Measurements from ENCODE around the gene KRTAP9-1. TPM values are rescaled to one million over a fixed set of nuclear protein-coding genes. Genes with fewer than 3 reads are reported as not detected.
"Not testable (repeated sequence)": the region's sequence is repeated elsewhere in the genome, so short reads cannot be mapped to it uniquely, and the experiment has no call there.

The KRTAP9-1 gene
- total RNA-seq, 4 donors from 2014 or later: not detected

- no peak overlapping the region for H3K4me3 ChIP-seq
- intact Hi-C loops (cut with DNase I; ENCODE audit: low total_unique reads): no loop called here
- TF ChIP-seq POLR2A (IDR thresholded peaks at IDR 0.05) (no peak), CTCF (IDR thresholded peaks at IDR 0.05) (no peak)
- H3K27me3 ChIP-seq: no peaks in the 10 kb centered on the region
- H3K4me1 ChIP-seq: no peaks in the 10 kb centered on the region
- no peaks in the 10 kb centered on the region for H3K36me3 ChIP-seq
- H3K27ac ChIP-seq: no peak overlapping the region
- no peaks in the 10 kb centered on the region for H3K9me3 ChIP-seq
- no peak for DNase-seq
These were observed 42.0 kb upstream of the KRTAP9-1 start for GRCh38 chr17:41147531-41148204.

GRCh38 chr17:41148971-41149651, 40.6 kb upstream of the KRTAP9-1 start:
- H3K36me3 ChIP-seq; H3K4me3 ChIP-seq; H3K27me3 ChIP-seq; DNase-seq; H3K9me3 ChIP-seq; H3K27ac ChIP-seq; intact Hi-C loops (cut with DNase I; ENCODE audit: low total_unique reads); H3K4me1 ChIP-seq: not testable (repeated sequence)

- Histone ChIP-seq H3K27me3 (no peaks in the 10 kb centered on the region), H3K9me3 (no peaks in the 10 kb centered on the region), H3K36me3 (no peaks in the 10 kb centered on the region), H3K4me3 (no peak within 1 kb of the TSS), H3K27ac (no peak within 1 kb of the TSS), H3K4me1 (no peaks in the 10 kb centered on the region)
- no peak for TF ChIP-seq POLR2A (IDR thresholded peaks at IDR 0.05)
- no peak for TF ChIP-seq CTCF (IDR thresholded peaks at IDR 0.05)
- intact Hi-C loops (cut with DNase I; ENCODE audit: low total_unique reads): no loop called here
- DNase-seq: no peak
These were observed 40.1 kb upstream of the KRTAP9-1 start, which contains the start of gene KRTAP4-5 for GRCh38 chr17:41149652-41149985. Gene KRTAP4-5 (minus strand): TSS chr17:41149825. CDS start chr17:41149767, 58 bp downstream.

GRCh38 chr17:41150026-41150425, 39.7 kb upstream of the KRTAP9-1 start:
- H3K27ac ChIP-seq: no peak overlapping the region
- H3K4me3 ChIP-seq: no peak overlapping the region
- TF ChIP-seq CTCF (IDR thresholded peaks at IDR 0.05) (no peak), POLR2A (IDR thresholded peaks at IDR 0.05) (no peak)
- intact Hi-C loops (cut with DNase I; ENCODE audit: low total_unique reads): no loop called here
- DNase-seq: no peak
- no peaks in the 10 kb centered on the region for H3K4me1 ChIP-seq
- H3K27me3 ChIP-seq: no peaks in the 10 kb centered on the region
- no peaks in the 10 kb centered on the region for H3K9me3 ChIP-seq
- no peaks in the 10 kb centered on the region for H3K36me3 ChIP-seq

GRCh38 chr17:41151525-41151924, 38.2 kb upstream of the KRTAP9-1 start:
- no peak for TF ChIP-seq CTCF (IDR thresholded peaks at IDR 0.05)
- no peak for TF ChIP-seq POLR2A (IDR thresholded peaks at IDR 0.05)
- Histone ChIP-seq H3K4me1 (no peaks in the 10 kb centered on the region), H3K4me3 (no peak overlapping the region), H3K36me3 (no peaks in the 10 kb centered on the region), H3K9me3 (no peaks in the 10 kb centered on the region), H3K27me3 (no peaks in the 10 kb centered on the region), H3K27ac (no peak overlapping the region)
- DNase-seq: no peak
- intact Hi-C loops (cut with DNase I; ENCODE audit: low total_unique reads): no loop called here
